HepG2 (cell line): ENCODE data around the gene EEF2. TPM values are rescaled to one million over a fixed set of nuclear protein-coding genes. Genes with fewer than 3 reads are reported as not detected.

Experiments
- ATAC-seq: fragments of 200-7000 bp; cut with Tn5 transposase; 3 replicates; pipeline ENCODE4 v1.9.1; 2020; ENCODE audit warnings: mild to moderate bottlenecking, moderate library complexity
- BruUV-seq: library from RNA; stranded (reverse); fragments of 400-500 nt; replicated peaks from 2 replicates; lab custom pipeline; 2021; lab: Mats Ljungman, UMichigan
- CTCF ChIA-PET: fragments of 300-600 bp; formaldehyde crosslinking; extraction: SDS; loops from one replicate; lab custom pipeline; 2021; ENCODE audit warnings: low total read pairs, inconsistent platforms, low intra/inter-chr PET ratio; lab: Yijun Ruan, JAX
- POLR2A ChIA-PET: fragments of 350-600 bp; sonication (Branson Sonifier 250); formaldehyde crosslinking; loops from one replicate; lab custom pipeline; 2020; ENCODE audit warnings: antibody characterized with exemption, inconsistent platforms; lab: Yijun Ruan, JAX
- DNase-seq: peaks from one replicate; pipeline ENCODE4 v3.0.0-alpha.2; 2015; ENCODE audit warnings: low spot score
- FAIRE-seq: peaks from 3 replicates; lab custom pipeline; 2011; peaks lifted over from hg19 to GRCh38; lab: Jason Lieb, UNC
- H2AFZ ChIP-seq: one replicate; pipeline ENCODE4 v1.6.1; 2011; ENCODE audit warnings: low read length, inconsistent platforms
- H3K27ac ChIP-seq: fragments of 300-600 bp; 3 replicates; pipeline ENCODE4 v1.8.0; 2011; ENCODE audit warnings: mixed run types, mild to moderate bottlenecking, mixed read lengths, low read length, inconsistent platforms; ENCODE audit not compliant: insufficient read depth; ENCODE audit errors: extremely low read length
- H3K27me3 ChIP-seq, 2 experiments: fragments of 200-600 bp in 1 of 2; 2 replicates in 1 of 2; 3 replicates in 1 of 2; pipeline versions ENCODE4 v1.6.0 to v1.8.0; 2011; ENCODE audit warnings: low read length in 2 of 2, mild to moderate bottlenecking in 2 of 2, moderate library complexity in 2 of 2, inconsistent platforms in 1 of 2; ENCODE audit not compliant: insufficient read depth in 2 of 2, control insufficient read depth in 1 of 2
- H3K36me3 ChIP-seq, 2 experiments: fragments of 200-600 bp in 1 of 2; replicated peaks in 1 of 2; 2 replicates in 1 of 2; 3 replicates in 1 of 2; pipeline versions ENCODE4 v1.5.1 to v1.8.0; 2011; ENCODE audit warnings: low read length in 2 of 2, inconsistent platforms in 1 of 2; ENCODE audit not compliant: insufficient read depth in 2 of 2, control insufficient read depth in 1 of 2
- H3K4me1 ChIP-seq: 2 replicates; pipeline ENCODE4 v1.5.1; 2012; ENCODE audit warnings: low read length, inconsistent platforms; ENCODE audit not compliant: insufficient read depth
- H3K4me2 ChIP-seq: 2 replicates; pipeline ENCODE4 v1.6.0; 2011; ENCODE audit warnings: low read depth, low read length, inconsistent platforms
- H3K4me3 ChIP-seq, 3 experiments: fragments of 200-600 bp in 1 of 3; sonication (generic), shearing (Covaris generic) in 1 of 3; replicated peaks in 1 of 3; 2 replicates each; pipeline ENCODE4 v1.5.1; 2011 to 2016; ENCODE audit warnings: low read length in 3 of 3, inconsistent platforms in 2 of 3, low read depth in 2 of 3, mild to moderate bottlenecking in 2 of 3, control low read depth in 1 of 3, mixed read lengths in 1 of 3; ENCODE audit not compliant: insufficient read depth in 1 of 3
- H3K79me2 ChIP-seq: one replicate; pipeline ENCODE4 v1.6.1; 2011; ENCODE audit warnings: low read length, inconsistent platforms; ENCODE audit not compliant: insufficient read depth
- H3K9ac ChIP-seq: 2 replicates; pipeline ENCODE4 v1.6.0; 2011; ENCODE audit warnings: mild to moderate bottlenecking, low read depth, low read length, inconsistent platforms; ENCODE audit not compliant: insufficient read depth
- H3K9me3 ChIP-seq: 2 replicates; pipeline ENCODE4 v1.5.1; 2012; ENCODE audit warnings: mild to moderate bottlenecking, low read length
- H4K20me1 ChIP-seq: 2 replicates; pipeline ENCODE4 v1.6.0; 2011; ENCODE audit warnings: inconsistent platforms, mild to moderate bottlenecking, low read length, moderate library complexity; ENCODE audit not compliant: insufficient read depth
- AGO2 ChIP-seq: fragments of 200-400 bp; formaldehyde crosslinking; optimal IDR thresholded peaks from 2 replicates; pipeline ENCODE3; 2017; ENCODE audit warnings: mild to moderate bottlenecking, low read depth, low read length, moderate library complexity
- GTF2F1 ChIP-seq: fragments of 150-350 bp; IDR thresholded peaks from 2 replicates; pipeline ENCODE4 v1.6.1; 2014; ENCODE audit warnings: low read length
- HMGXB3 ChIP-seq: sonication (generic); formaldehyde crosslinking; IDR thresholded peaks from 2 replicates; pipeline ENCODE4 v1.4.0; 2020; ENCODE audit warnings: missing genetic modification reagents, borderline replicate concordance
- WGBS: methylation state at CpG from one replicate; pipeline ENCODE4 v1.1.6; 2017; ENCODE audit warnings: low lambda C conversion rate; 5-methylcytosine and 5-hydroxymethylcytosine counted together
- in situ Hi-C: cut with HindIII; loops from 2 replicates; pipeline ENCODE4 v1.10.0; 2017; ENCODE audit warnings: low pct_unique_long_range_greater_than_20kb; ENCODE audit not compliant: extremely low pct_ligation_motif_present
- intact Hi-C: fragments of 100-400 bp; cut with micrococcal nuclease; formaldehyde crosslinking; loops from one replicate; pipeline ENCODE4 v1.10.0; 2022; ENCODE audit not compliant: unreplicated experiment
- polyA plus RNA-seq, 8 experiments: library from polyadenylated mRNA; depleted of rRNA in 3 of 8; stranded (reverse) in 7 of 8; unstranded in 1 of 8; fragments of >200 nt; fragmentation: Illumina TruSeq in 4 of 8; extraction: Trizol in 4 of 8; gene quantifications; 2 replicates each; pipeline versions ENCODE4 v1.2.1 to v1.2.3, GENCODE V29; 2011 to 2016; ENCODE audit warnings: low read depth in 4 of 8, missing spikeins in 1 of 8, mixed read lengths in 1 of 8; ENCODE audit not compliant: insufficient read depth in 1 of 8
- total RNA-seq, 5 experiments: library from RNA; depleted of rRNA; stranded (reverse); fragments of >200 nt; fragmentation: Illumina TruSeq; extraction: Trizol; gene quantifications; 2 replicates each; pipeline ENCODE4 v1.2.3, GENCODE V29; 2016; ENCODE audit warnings: low read depth in 1 of 5

The EEF2 gene
- total and polyA plus RNA-seq, 2 of the 13 experiments (the other 11 are each of a cell fraction or from before 2014, with no cell fraction given): 1,441 to 1,777 TPM

- TF ChIP-seq HMGXB3 (CRISPR knock-in tag): no peak
These were observed at the start of gene EEF2 (continued) for GRCh38 chr19:3984908-3985642.

GRCh38 chr19:4034048-4035017, 49.1 kb upstream of the EEF2 start:
- H3K36me3 ChIP-seq: peaks cover 17 to 24% of the 10 kb centered on the region in 2 experiments; a peak in 4 of 5 replicates
- no peak for ATAC-seq
- CTCF ChIA-PET: no interaction called here
- FAIRE-seq: no peak
- H2AFZ ChIP-seq: no peak overlapping the region
- H3K9ac ChIP-seq: no peak overlapping the region
- 90% methylated on average over 9 of the region's 34 CpGs for WGBS
- H4K20me1 ChIP-seq: no peaks in the 10 kb centered on the region
- no peak overlapping the region for H3K4me2 ChIP-seq
- no peak overlapping the region for H3K27ac ChIP-seq
- no TSS peak for BruUV-seq
- TF ChIP-seq GTF2F1 (no peak), AGO2 (peak; percentile 74)
- H3K4me3 ChIP-seq: no peak overlapping the region
- in situ Hi-C loops: no loop called here
- H3K27me3 ChIP-seq: no peaks in the 10 kb centered on the region
- intact Hi-C loops: no loop called here
- no peak for DNase-seq
- H3K9me3 ChIP-seq: no peaks in the 10 kb centered on the region
- no peaks in the 10 kb centered on the region for H3K79me2 ChIP-seq
- H3K4me1 ChIP-seq: no peaks in the 10 kb centered on the region
- POLR2A ChIA-PET: interaction anchor here (1.4 to 2.4 kb wide), 2 partner anchors 18 to 24 kb away, joined by 5 read pairs; no protein-coding TSS in a partner anchor
